ENCODE results near the gene RHOG.
"Not testable (repeated sequence)": the region's sequence is repeated elsewhere in the genome, so short reads cannot be mapped to it uniquely, and the experiment has no call there.

GRCh38 chr11:3814832-3815231, 25.9 kb downstream of the RHOG start:
- TF ChIP-seq, protein P1, sequence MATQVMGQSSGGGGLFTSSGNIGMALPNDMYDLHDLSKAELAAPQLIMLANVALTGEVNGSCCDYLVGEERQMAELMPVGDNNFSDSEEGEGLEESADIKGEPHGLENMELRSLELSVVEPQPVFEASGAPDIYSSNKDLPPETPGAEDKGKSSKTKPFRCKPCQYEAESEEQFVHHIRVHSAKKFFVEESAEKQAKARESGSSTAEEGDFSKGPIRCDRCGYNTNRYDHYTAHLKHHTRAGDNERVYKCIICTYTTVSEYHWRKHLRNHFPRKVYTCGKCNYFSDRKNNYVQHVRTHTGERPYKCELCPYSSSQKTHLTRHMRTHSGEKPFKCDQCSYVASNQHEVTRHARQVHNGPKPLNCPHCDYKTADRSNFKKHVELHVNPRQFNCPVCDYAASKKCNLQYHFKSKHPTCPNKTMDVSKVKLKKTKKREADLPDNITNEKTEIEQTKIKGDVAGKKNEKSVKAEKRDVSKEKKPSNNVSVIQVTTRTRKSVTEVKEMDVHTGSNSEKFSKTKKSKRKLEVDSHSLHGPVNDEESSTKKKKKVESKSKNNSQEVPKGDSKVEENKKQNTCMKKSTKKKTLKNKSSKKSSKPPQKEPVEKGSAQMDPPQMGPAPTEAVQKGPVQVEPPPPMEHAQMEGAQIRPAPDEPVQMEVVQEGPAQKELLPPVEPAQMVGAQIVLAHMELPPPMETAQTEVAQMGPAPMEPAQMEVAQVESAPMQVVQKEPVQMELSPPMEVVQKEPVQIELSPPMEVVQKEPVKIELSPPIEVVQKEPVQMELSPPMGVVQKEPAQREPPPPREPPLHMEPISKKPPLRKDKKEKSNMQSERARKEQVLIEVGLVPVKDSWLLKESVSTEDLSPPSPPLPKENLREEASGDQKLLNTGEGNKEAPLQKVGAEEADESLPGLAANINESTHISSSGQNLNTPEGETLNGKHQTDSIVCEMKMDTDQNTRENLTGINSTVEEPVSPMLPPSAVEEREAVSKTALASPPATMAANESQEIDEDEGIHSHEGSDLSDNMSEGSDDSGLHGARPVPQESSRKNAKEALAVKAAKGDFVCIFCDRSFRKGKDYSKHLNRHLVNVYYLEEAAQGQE (IDR thresholded peaks at IDR 0.05; ENCODE audit: insufficient replicate concordance, low read depth): not testable (repeated sequence)
- not testable (repeated sequence) for TF ChIP-seq CTCF (IDR thresholded peaks at IDR 0.05; ENCODE audit: insufficient read depth, low read length)

Data from HL-60 (cell line).